ENCODE measurements around the gene USH2A.

- TF ChIP-seq SUZ12 (IDR thresholded peaks at IDR 0.05) (no peak), BHLHE40 (IDR thresholded peaks at IDR 0.05; ENCODE audit: borderline replicate concordance) (no peak), FOXK2 (IDR thresholded peaks at IDR 0.05) (no peak), NFRKB (IDR thresholded peaks at IDR 0.05) (no peak)
Measured at GRCh38 chr1:216216305-216216704, 206.9 kb downstream of the USH2A start.

All from HEK293T (cell line).